CD4-positive, alpha-beta T cell (primary cell): ENCODE measurements around the gene RECQL5. TPM values are rescaled to one million over a fixed set of nuclear protein-coding genes. Genes with fewer than 3 reads are reported as not detected.

Experiments used
- ATAC-seq: fragments of 200-7000 bp; cut with Tn5 transposase; one replicate; pipeline ENCODE4 v1.10.0; 2022; ENCODE audit warnings: mild to moderate bottlenecking; ENCODE audit not compliant: poor library complexity
- CTCF ChIA-PET: fragments of 350-600 bp; sonication (Branson Sonifier 250); formaldehyde crosslinking; loops from one replicate; lab custom pipeline; 2021; ENCODE audit warnings: antibody characterized with exemption, inconsistent platforms; lab: Charles Lee
- POLR2A ChIA-PET: fragments of 350-600 bp; sonication (Branson Sonifier 250); formaldehyde crosslinking; loops from one replicate; lab custom pipeline; 2021; ENCODE audit warnings: antibody characterized with exemption, inconsistent platforms; lab: Charles Lee
- DNase-seq, 14 experiments: peaks; one replicate each; pipeline ENCODE4 v3.0.0-alpha.2; 2013 to 2020; ENCODE audit warnings: mixed read lengths in 2 of 14
- H3K27ac ChIP-seq, 2 donors: one replicate each; pipeline versions ENCODE4 v1.5.1 to v1.7.0; 2013; ENCODE audit warnings: low read length in 2 of 2, low read depth in 1 of 2, mild to moderate bottlenecking in 1 of 2
- H3K27me3 ChIP-seq, 2 experiments: 1 replicate in 1 of 2; 2 replicates in 1 of 2; pipeline versions ENCODE4 v1.6.1 to v1.7.0; 2013; ENCODE audit warnings: low read length in 2 of 2, control low read depth in 1 of 2, mild to moderate bottlenecking in 1 of 2, moderate library complexity in 1 of 2; ENCODE audit not compliant: insufficient read depth in 2 of 2, control insufficient read depth in 1 of 2
- H3K36me3 ChIP-seq: one replicate; pipeline ENCODE4 v1.6.1; 2013; ENCODE audit warnings: low read length, control low read depth; ENCODE audit not compliant: insufficient read depth
- H3K4me1 ChIP-seq: one replicate; pipeline ENCODE4 v1.6.1; 2013; ENCODE audit warnings: low read length, control low read depth; ENCODE audit not compliant: insufficient read depth
- H3K4me3 ChIP-seq: one replicate; pipeline ENCODE4 v1.5.1; 2013; ENCODE audit warnings: mild to moderate bottlenecking, low read length, moderate library complexity
- H3K9me3 ChIP-seq, 2 experiments: 1 replicate in 1 of 2; 2 replicates in 1 of 2; pipeline versions ENCODE4 v1.6.1 to v1.7.0; 2013; ENCODE audit warnings: low read length in 2 of 2, mild to moderate bottlenecking in 2 of 2, control low read depth in 1 of 2, moderate library complexity in 1 of 2; ENCODE audit not compliant: control insufficient read depth in 1 of 2, insufficient read depth in 1 of 2
- H3K27ac Mint-ChIP-seq: one replicate; pipeline ENCODE4 v1.8.0; 2020; ENCODE audit warnings: mixed read lengths
- H3K27me3 Mint-ChIP-seq: one replicate; pipeline ENCODE4 v1.8.0; 2021; ENCODE audit warnings: mixed read lengths
- H3K36me3 Mint-ChIP-seq: one replicate; pipeline ENCODE4 v1.8.0; 2021; ENCODE audit warnings: low read depth, mixed read lengths
- H3K4me1 Mint-ChIP-seq: one replicate; pipeline ENCODE4 v1.8.0; 2021; ENCODE audit warnings: low read depth, mixed read lengths
- H3K4me3 Mint-ChIP-seq: one replicate; pipeline ENCODE4 v1.8.0; 2020; ENCODE audit warnings: mild to moderate bottlenecking, mixed read lengths
- H3K9me3 Mint-ChIP-seq: one replicate; pipeline ENCODE4 v1.8.0; 2020; ENCODE audit warnings: mixed read lengths
- CTCF ChIP-seq: fragments of 200-600 bp; IDR thresholded peaks from one replicate; pipeline ENCODE4 v1.8.0; 2022; ENCODE audit warnings: antibody characterized with exemption, mild to moderate bottlenecking
- intact Hi-C, 2 experiments: fragments of 100-400 bp; cut with DNase I in 1 of 2; cut with micrococcal nuclease in 1 of 2; formaldehyde crosslinking; loops; one replicate each; pipeline versions ENCODE4 v1.15.1 to v1.9.0; 2023 to 2025; cut with DNase I, micrococcal nuclease
- total RNA-seq, 174 experiments: library from RNA in 2 of 174; stranded (reverse) in 2 of 174; gene quantifications; one replicate each; pipeline ENCODE4 v1.2.3 and lab custom pipeline; 2021 to 2026

RECQL5 gene
- total RNA-seq, 2 experiments from 2014 or later: 16.4 to 17.7 TPM

GRCh38 chr17:75622771-75623273 is 44.1 kb downstream of the RECQL5 start:
- Histone ChIP-seq H3K36me3 (peaks cover 3% of the 10 kb centered on the region), H3K4me3 (no peak overlapping the region), H3K27me3 (no peaks in the 10 kb centered on the region), H3K9me3 (no peaks in the 10 kb centered on the region), H3K27ac (no peak overlapping the region), H3K4me1 (no peaks in the 10 kb centered on the region)
- DNase-seq (no peak), ATAC-seq (no peak)
- Mint-ChIP-seq H3K27ac (no peak overlapping the region), H3K9me3 (no peaks in the 10 kb centered on the region), H3K4me3 (no peak overlapping the region), H3K36me3 (peaks cover 4% of the 10 kb centered on the region), H3K4me1 (no peaks in the 10 kb centered on the region), H3K27me3 (no peaks in the 10 kb centered on the region)
- POLR2A ChIA-PET: no interaction called here
- intact Hi-C loops: no loop called here
- no peak for TF ChIP-seq CTCF
- CTCF ChIA-PET: interaction anchor here (2.2 kb wide), 1 partner anchor 10 kb away, joined by 6 read pairs; the partner anchor contains the start of gene SMIM5

GRCh38 chr17:75622076-75622475 is 44.9 kb downstream of the RECQL5 start:
- CTCF ChIA-PET: no interaction called here
- H3K27ac ChIP-seq: no peak overlapping the region
- Mint-ChIP-seq H3K4me1 (no peaks in the 10 kb centered on the region), H3K36me3 (peaks cover 4% of the 10 kb centered on the region), H3K27me3 (no peaks in the 10 kb centered on the region), H3K4me3 (no peak overlapping the region), H3K27ac (no peak overlapping the region), H3K9me3 (no peaks in the 10 kb centered on the region)
- ATAC-seq (no peak), DNase-seq (no peak)
- POLR2A ChIA-PET: no interaction called here
- peaks cover 3% of the 10 kb centered on the region for H3K36me3 ChIP-seq
- TF ChIP-seq CTCF: no peak
- no peaks in the 10 kb centered on the region for H3K27me3 ChIP-seq
- no peaks in the 10 kb centered on the region for H3K9me3 ChIP-seq
- intact Hi-C loops: no loop called here
- H3K4me3 ChIP-seq: no peak overlapping the region
- no peaks in the 10 kb centered on the region for H3K4me1 ChIP-seq

GRCh38 chr17:75621489-75621888 is 45.5 kb downstream of the RECQL5 start:
- peaks cover 4% of the 10 kb centered on the region for H3K36me3 Mint-ChIP-seq
- no peak overlapping the region for H3K27ac Mint-ChIP-seq
- ChIA-PET CTCF (interaction anchor here (2.1 kb wide), 1 partner anchor 12 kb away, joined by 8 read pairs; the partner anchor contains the start of gene SMIM5), POLR2A (no interaction called here)
- no peak overlapping the region for H3K4me3 Mint-ChIP-seq
- Histone ChIP-seq H3K36me3 (no peaks in the 10 kb centered on the region), H3K9me3 (no peaks in the 10 kb centered on the region), H3K27ac (no peak overlapping the region), H3K4me3 (no peak overlapping the region), H3K4me1 (no peaks in the 10 kb centered on the region), H3K27me3 (no peaks in the 10 kb centered on the region)
- H3K4me1 Mint-ChIP-seq: no peaks in the 10 kb centered on the region
- DNase-seq: no peak
- H3K9me3 Mint-ChIP-seq: no peaks in the 10 kb centered on the region
- intact Hi-C loops: no loop called here
- TF ChIP-seq CTCF: no peak
- no peaks in the 10 kb centered on the region for H3K27me3 Mint-ChIP-seq
- no peak for ATAC-seq
